Globus pallidus (tissue), 1 donor: ENCODE measurements around the gene TRANK1.

ENCODE experiments used
- DNase-seq: peaks from one replicate; pipeline ENCODE4 v3.0.0-alpha.2; 2015; ENCODE audit warnings: low spot score

TRANK1 gene

GRCh38 chr3:36800533-36801116 lies 144.2 kb downstream of the TRANK1 start:
- no peak for DNase-seq

- DNase-seq, result no peak
Measured at GRCh38 chr3:36796881-36797280, 148.0 kb downstream of the TRANK1 start.

- DNase-seq, result no peak
Measured at GRCh38 chr3:36796161-36796560, 148.7 kb downstream of the TRANK1 start.

GRCh38 chr3:36795622-36796021 lies 149.2 kb downstream of the TRANK1 start:
- no peak for DNase-seq

GRCh38 chr3:36792342-36792741 lies 152.5 kb downstream of the TRANK1 start:
- DNase-seq, result no peak

GRCh38 chr3:36790765-36791164 lies 154.1 kb downstream of the TRANK1 start:
- no peak for DNase-seq

- DNase-seq, result no peak
Measured at GRCh38 chr3:36786921-36787890, 157.6 kb downstream of the TRANK1 start.

- DNase-seq, result no peak
Measured at GRCh38 chr3:36784138-36784635, 160.7 kb downstream of the TRANK1 start.

GRCh38 chr3:36777424-36778218 lies 167.2 kb downstream of the TRANK1 start:
- no peak for DNase-seq
